HL-60 (cell line): Measurements from ENCODE around the gene THAP7.

Experiments
- CTCF ChIP-seq: IDR thresholded peaks from one replicate; pipeline ENCODE4 v1.5.1; 2011; ENCODE audit warnings: low read length, control low read depth, inconsistent platforms; ENCODE audit not compliant: insufficient read depth
- POLR2AphosphoS5 ChIP-seq: IDR thresholded peaks from 2 replicates; pipeline ENCODE4 v1.6.1; 2012; ENCODE audit warnings: low read depth
- REST ChIP-seq: IDR thresholded peaks from 2 replicates; pipeline ENCODE4 v1.6.1; 2012; ENCODE audit warnings: low read depth; ENCODE audit not compliant: insufficient replicate concordance
- SPI1 ChIP-seq: IDR thresholded peaks from 2 replicates; pipeline ENCODE4 v1.6.1; 2012; ENCODE audit warnings: low read depth, mild to moderate bottlenecking, borderline replicate concordance

DNA sequence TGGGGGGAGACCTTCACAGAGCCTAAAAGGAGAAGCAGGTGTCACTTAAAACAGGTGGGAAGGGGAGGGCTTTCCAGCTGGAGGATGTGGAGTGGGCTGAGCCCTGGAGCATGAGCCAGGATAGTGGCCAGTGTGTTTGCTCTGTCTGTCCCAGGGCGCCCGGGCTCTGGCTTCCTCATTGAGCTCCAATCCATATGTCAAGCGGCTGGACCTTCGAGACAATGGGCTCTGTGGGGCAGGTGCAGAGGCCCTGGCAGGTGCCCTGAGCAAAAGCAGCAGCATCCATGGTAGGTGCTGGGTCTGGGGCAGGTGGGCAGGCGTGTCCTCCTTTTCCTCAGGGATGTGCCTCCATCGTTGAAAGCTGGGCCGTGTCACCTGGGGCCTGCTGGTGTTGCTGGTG, 45.8 kb upstream of the THAP7 start:
- no peak for TF ChIP-seq CTCF
- TF ChIP-seq POLR2AphosphoS5: no peak
- no peak for TF ChIP-seq SPI1
- no peak for TF ChIP-seq REST
